Naive B cell (primary cell): ENCODE measurements around the gene TH. TPM values are rescaled to one million over a fixed set of nuclear protein-coding genes. Genes with fewer than 3 reads are reported as not detected.

ENCODE experiments used
- ATAC-seq, 2 donors: fragments of 150-1000 bp; cut with Tn5 transposase; 2 replicates each; pipeline ENCODE4 v1.10.0; 2021; ENCODE audit warnings: low read depth in 2 of 2, mild to moderate bottlenecking in 2 of 2, moderate library complexity in 2 of 2
- DNase-seq: peaks from one replicate; pipeline ENCODE4 v3.0.0; 2022
- H3K27ac Mint-ChIP-seq, 6 donors: one replicate each; pipeline ENCODE4 v1.8.0; 2020 to 2022; ENCODE audit warnings: mild to moderate bottlenecking in 6 of 6, mixed read lengths in 6 of 6, moderate library complexity in 5 of 6, inconsistent platforms in 2 of 6
- H3K27me3 Mint-ChIP-seq, 3 donors: one replicate each; pipeline ENCODE4 v1.8.0; 2021 to 2022; ENCODE audit warnings: mixed read lengths in 3 of 3, mild to moderate bottlenecking in 1 of 3
- H3K36me3 Mint-ChIP-seq, 2 donors: one replicate each; pipeline ENCODE4 v1.8.0; 2020 to 2022; ENCODE audit warnings: mixed read lengths in 2 of 2, inconsistent platforms in 1 of 2, mild to moderate bottlenecking in 1 of 2
- H3K4me1 Mint-ChIP-seq, 3 donors: one replicate each; pipeline ENCODE4 v1.8.0; 2020 to 2022; ENCODE audit warnings: mixed read lengths in 3 of 3, inconsistent platforms in 1 of 3, mild to moderate bottlenecking in 1 of 3, moderate library complexity in 1 of 3
- H3K4me3 Mint-ChIP-seq, 8 donors: one replicate each; pipeline ENCODE4 v1.8.0; 2020 to 2022; ENCODE audit warnings: mild to moderate bottlenecking in 8 of 8, mixed read lengths in 8 of 8, moderate library complexity in 8 of 8, inconsistent platforms in 2 of 8
- H3K9me3 Mint-ChIP-seq, 7 donors: one replicate each; pipeline ENCODE4 v1.8.0; 2020 to 2022; ENCODE audit warnings: mixed read lengths in 7 of 7, mild to moderate bottlenecking in 5 of 7, inconsistent platforms in 2 of 7, moderate library complexity in 1 of 7
- polyA plus RNA-seq, 6 donors: library from polyadenylated mRNA; unstranded; fragments of 300-500 nt; fragmentation: Illumina TruSeq; gene quantifications; one replicate each; pipeline ENCODE4 v1.2.3, GENCODE V29; 2021; ENCODE audit warnings: low read depth in 6 of 6

The TH gene
- polyA plus RNA-seq, 6 donors from 2014 or later, result not detected

DNA sequence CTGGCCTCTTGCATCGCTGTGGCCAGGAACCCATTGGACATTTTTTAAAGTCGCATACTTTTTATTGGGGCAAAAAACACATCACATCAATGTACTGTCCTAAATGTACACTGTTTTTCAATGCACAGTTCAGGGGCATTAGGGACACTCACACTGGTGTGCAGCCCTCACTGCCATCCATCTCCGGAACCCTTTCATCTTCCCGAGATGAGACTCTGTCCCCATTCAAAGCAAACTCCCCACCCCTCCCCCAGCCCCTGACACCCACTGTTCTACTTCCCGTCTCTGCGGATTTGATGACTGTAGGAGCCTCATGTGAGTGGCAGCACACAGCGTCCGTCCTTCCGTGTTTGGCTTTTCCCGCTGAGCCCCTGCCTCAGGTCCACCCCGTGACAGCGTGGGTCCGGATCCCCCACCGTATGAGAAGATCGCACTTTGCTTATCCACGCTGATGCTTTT, 41.8 kb upstream of the TH start:
- Mint-ChIP-seq H3K36me3 (no peaks in the 10 kb centered on the region), H3K27ac (no peak overlapping the region), H3K27me3 (peaks cover under 1 to 19% (median 5%) of the 10 kb centered on the region in 3 donors), H3K4me1 (peaks cover 0 to 6% (median 3%) of the 10 kb centered on the region in 3 donors), H3K4me3 (no peak overlapping the region), H3K9me3 (no peaks in the 10 kb centered on the region)
- ATAC-seq (no peak), DNase-seq (no peak)

- no peak for DNase-seq
- Mint-ChIP-seq H3K9me3 (no peaks in the 10 kb centered on the region), H3K27me3 (peaks cover 0 to 27% (median 13%) of the 10 kb centered on the region in 3 donors), H3K36me3 (no peaks in the 10 kb centered on the region), H3K4me1 (peaks cover 0 to 6% (median 3%) of the 10 kb centered on the region in 3 donors), H3K27ac (no peak overlapping the region), H3K4me3 (no peak overlapping the region)
- ATAC-seq, result no peak
Observed at GRCh38 chr11:2212411-2213251, 41.0 kb upstream of the TH start.

DNA sequence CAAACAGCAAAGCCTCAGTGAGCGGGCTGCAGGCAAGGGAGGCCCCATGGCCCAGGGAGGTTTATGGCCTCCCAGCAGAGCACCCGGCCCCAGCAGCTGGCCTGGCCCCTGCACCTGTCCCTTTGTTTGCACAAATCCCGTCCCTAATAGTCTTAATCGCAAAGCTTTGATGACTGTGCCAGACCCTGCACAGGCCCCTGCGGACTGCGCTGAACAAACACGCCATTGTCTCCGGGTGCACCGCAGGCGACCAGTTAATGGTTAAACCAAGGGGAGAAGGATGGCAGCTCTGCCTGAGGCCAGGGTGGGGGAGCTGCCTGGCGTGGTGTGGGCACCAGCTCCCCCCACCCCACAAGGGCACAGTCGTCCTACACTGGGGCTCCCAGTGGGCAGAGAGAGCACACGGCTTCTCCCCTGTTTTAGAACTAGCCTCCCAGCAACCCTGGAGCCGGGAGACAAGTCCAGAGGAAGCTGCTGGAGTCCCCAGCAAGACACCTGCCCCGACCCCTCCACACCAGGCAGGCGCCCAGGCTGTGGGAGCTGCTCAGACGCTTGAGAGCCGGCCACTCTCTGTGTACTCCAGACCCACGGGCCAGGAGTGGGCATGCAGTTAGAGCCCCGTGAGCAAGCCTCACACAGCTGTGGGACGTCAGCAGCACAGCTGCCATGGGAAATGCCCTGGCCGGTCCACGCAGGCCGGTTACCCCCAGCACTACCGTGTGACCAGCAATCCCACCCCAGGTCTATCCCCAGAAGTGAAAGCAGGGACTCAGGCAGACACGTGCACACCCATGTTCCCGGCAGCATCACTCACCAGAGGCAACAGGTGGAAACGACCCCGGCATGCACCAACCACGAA, 39.7 kb upstream of the TH start:
- DNase-seq, result no peak
- Mint-ChIP-seq H3K27me3 (peaks cover 0 to 34% (median 13%) of the 10 kb centered on the region in 3 donors), H3K4me3 (no peak overlapping the region), H3K4me1 (peaks cover 0 to 6% (median 3%) of the 10 kb centered on the region in 3 donors), H3K27ac (peak overlapping the region in 2 of 6 donors; percentile 31 to 81), H3K9me3 (no peaks in the 10 kb centered on the region), H3K36me3 (no peaks in the 10 kb centered on the region)
- no peak for ATAC-seq

GRCh38 chr11:2210366-2211112, 38.9 kb upstream of the TH start:
- Mint-ChIP-seq H3K4me3 (no peak overlapping the region), H3K4me1 (peaks cover 0 to 6% (median 3%) of the 10 kb centered on the region in 3 donors), H3K27me3 (peaks cover 0 to 34% (median 13%) of the 10 kb centered on the region in 3 donors), H3K27ac (peak overlapping the region in 1 of 6 donors; percentile 12), H3K36me3 (no peaks in the 10 kb centered on the region), H3K9me3 (no peaks in the 10 kb centered on the region)
- ATAC-seq (no peak), DNase-seq (no peak)

DNA sequence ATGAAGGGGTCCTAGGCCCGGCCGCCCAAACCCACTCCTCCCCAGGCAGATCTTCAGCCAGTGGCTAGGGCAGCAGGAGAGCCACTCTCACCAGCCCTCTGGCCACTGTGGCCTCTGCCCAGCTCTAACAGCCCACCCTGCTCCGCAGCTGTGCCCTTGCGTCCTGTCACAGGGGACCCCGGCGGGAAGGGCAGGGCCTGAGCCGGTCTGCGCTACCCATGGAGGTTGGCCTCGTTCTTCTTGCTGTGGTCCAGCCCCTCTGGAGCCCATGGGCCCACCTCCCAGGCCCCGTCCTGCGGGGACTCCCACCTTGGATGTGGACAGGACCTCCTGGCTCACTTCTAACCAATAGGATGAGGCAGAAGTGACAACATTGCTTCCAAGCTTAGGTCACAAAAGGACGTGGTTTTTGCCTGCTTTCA, 38.3 kb upstream of the TH start:
- Mint-ChIP-seq H3K36me3 (no peaks in the 10 kb centered on the region), H3K4me3 (no peak overlapping the region), H3K27me3 (peaks cover 0 to 30% (median 13%) of the 10 kb centered on the region in 3 donors), H3K9me3 (no peaks in the 10 kb centered on the region), H3K4me1 (peaks cover 0 to 6% (median 3%) of the 10 kb centered on the region in 3 donors), H3K27ac (no peak overlapping the region)
- no peak for DNase-seq
- ATAC-seq, result no peak

DNA sequence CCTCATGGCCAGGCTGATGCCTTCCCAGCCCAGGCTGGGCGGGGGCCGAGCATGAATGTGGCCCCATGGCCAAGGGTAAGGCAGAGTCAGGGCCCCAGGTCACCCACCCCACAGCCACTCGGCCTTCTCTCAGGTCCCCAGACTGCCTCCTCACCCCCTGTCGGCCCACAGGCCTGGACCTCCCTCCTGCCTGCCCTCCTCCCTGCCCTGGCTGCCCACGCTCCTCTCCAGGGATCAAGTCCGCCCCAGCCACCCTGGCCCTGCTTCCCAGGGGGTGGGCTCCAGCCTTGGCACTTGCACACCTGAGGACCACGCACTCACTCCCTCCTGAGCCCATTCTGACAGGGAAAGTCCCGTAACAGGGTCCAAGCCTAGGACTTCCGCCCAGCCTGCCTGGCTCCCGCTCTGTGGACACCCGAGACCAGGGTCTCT, 37.8 kb upstream of the TH start:
- no peak for DNase-seq
- H3K27ac Mint-ChIP-seq, result no peak overlapping the region
- H3K36me3 Mint-ChIP-seq, result no peaks in the 10 kb centered on the region
- peak overlapping the region in 1 of 8 donors; percentile 83 for H3K4me3 Mint-ChIP-seq
- no peak for ATAC-seq
- no peaks in the 10 kb centered on the region for H3K9me3 Mint-ChIP-seq
- H3K27me3 Mint-ChIP-seq, result peaks cover 0 to 24% (median 13%) of the 10 kb centered on the region in 3 donors
- H3K4me1 Mint-ChIP-seq, result peaks cover 0 to 6% (median 3%) of the 10 kb centered on the region in 3 donors

GRCh38 chr11:2208691-2209369, 37.2 kb upstream of the TH start:
- DNase-seq (no peak), ATAC-seq (no peak)
- Mint-ChIP-seq H3K9me3 (no peaks in the 10 kb centered on the region), H3K27me3 (peaks cover 0 to 19% (median 13%) of the 10 kb centered on the region in 3 donors), H3K36me3 (no peaks in the 10 kb centered on the region), H3K27ac (peak overlapping the region in 1 of 6 donors; percentile 90), H3K4me3 (no peak overlapping the region), H3K4me1 (peaks cover 0 to 5% (median 3%) of the 10 kb centered on the region in 3 donors)

- DNase-seq, result no peak
- H3K27ac Mint-ChIP-seq, result no peak overlapping the region
- no peaks in the 10 kb centered on the region for H3K4me1 Mint-ChIP-seq
- no peak for ATAC-seq
- H3K4me3 Mint-ChIP-seq, result peak overlapping the region in 1 of 8 donors; percentile 9
- peaks cover 0 to 16% (median 13%) of the 10 kb centered on the region in 3 donors for H3K27me3 Mint-ChIP-seq
- no peaks in the 10 kb centered on the region for H3K9me3 Mint-ChIP-seq
- no peaks in the 10 kb centered on the region for H3K36me3 Mint-ChIP-seq
Observed at GRCh38 chr11:2207773-2208621, 36.4 kb upstream of the TH start.

DNA sequence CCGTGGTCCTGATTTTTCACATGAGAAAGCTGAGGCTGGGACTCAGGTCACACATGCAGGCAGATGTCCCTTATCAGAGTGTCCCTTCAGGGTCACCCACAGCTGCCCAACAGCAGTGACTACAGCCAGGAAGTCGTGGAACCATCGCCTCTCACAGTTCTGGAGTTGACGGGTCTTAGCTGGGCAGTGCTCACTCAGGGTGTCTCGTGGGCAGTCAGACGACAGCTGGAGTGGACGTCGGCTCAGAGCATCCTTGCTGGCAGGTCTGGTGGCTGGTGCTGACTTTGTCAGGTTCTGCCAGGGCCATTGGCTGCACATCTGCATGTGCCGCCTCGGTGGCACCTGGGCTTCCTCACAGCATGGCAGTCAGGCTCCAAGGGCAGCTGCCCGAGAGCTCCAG, 35.6 kb upstream of the TH start:
- peaks cover 0 to 16% (median 13%) of the 10 kb centered on the region in 3 donors for H3K27me3 Mint-ChIP-seq
- DNase-seq, result no peak
- no peak overlapping the region for H3K4me3 Mint-ChIP-seq
- ATAC-seq, result no peak
- H3K27ac Mint-ChIP-seq, result no peak overlapping the region
- H3K36me3 Mint-ChIP-seq, result no peaks in the 10 kb centered on the region
- H3K9me3 Mint-ChIP-seq, result no peaks in the 10 kb centered on the region
- H3K4me1 Mint-ChIP-seq, result no peaks in the 10 kb centered on the region

GRCh38 chr11:2205981-2206690, 34.5 kb upstream of the TH start:
- Mint-ChIP-seq H3K36me3 (no peaks in the 10 kb centered on the region), H3K27me3 (peaks cover 0 to 16% (median 13%) of the 10 kb centered on the region in 3 donors), H3K4me3 (no peak overlapping the region), H3K27ac (no peak overlapping the region), H3K9me3 (peaks cover 0 to 2% (median 1%) of the 10 kb centered on the region in 7 donors), H3K4me1 (no peaks in the 10 kb centered on the region)
- ATAC-seq (no peak), DNase-seq (no peak)

DNA sequence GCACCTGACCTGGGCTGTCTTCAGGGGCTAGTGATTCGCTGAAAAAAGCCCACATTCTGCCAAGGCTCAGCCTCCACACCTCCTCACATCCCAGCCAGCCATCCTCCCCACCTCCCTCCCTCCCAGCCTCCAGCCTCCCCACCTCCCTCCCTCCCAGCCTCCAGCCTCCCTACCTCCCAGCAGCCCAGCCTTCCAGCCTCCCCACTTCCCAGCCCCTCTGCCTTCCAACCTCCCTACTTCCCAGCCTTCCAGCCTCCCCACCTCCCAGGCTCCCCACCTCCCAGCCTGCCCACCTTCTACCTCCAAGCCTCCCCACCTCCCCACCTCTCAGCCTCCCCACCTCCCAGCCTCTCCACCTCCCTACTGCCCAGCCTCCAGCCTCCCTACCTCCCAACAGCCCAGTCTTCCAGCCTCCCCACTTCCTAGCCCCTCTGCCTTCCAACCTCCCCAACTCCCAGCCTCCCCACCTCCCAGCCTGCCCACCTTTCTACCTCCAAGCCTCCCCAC, 33.7 kb upstream of the TH start:
- peaks cover 0 to 16% (median 13%) of the 10 kb centered on the region in 3 donors for H3K27me3 Mint-ChIP-seq
- DNase-seq (no peak), ATAC-seq (no peak)
- no peaks in the 10 kb centered on the region for H3K36me3 Mint-ChIP-seq
- no peak overlapping the region for H3K27ac Mint-ChIP-seq
- no peaks in the 10 kb centered on the region for H3K4me1 Mint-ChIP-seq
- H3K9me3 Mint-ChIP-seq, result peaks cover 0 to 9% (median 3%) of the 10 kb centered on the region in 7 donors
- no peak overlapping the region for H3K4me3 Mint-ChIP-seq
